Liver (tissue), 9 donors: ENCODE data around the gene NR3C1. TPM values are rescaled to one million over a fixed set of nuclear protein-coding genes. Genes with fewer than 3 reads are reported as not detected.

ENCODE experiments used
- DNase-seq: peaks from one replicate; pipeline ENCODE4 v3.0.0-alpha.2; 2017; ENCODE audit warnings: low spot score
- H3K27ac ChIP-seq, 2 donors: one replicate each; pipeline ENCODE4 v1.7.0; 2013; ENCODE audit warnings: inconsistent platforms in 2 of 2, low read length in 2 of 2, control low read depth in 1 of 2, low read depth in 1 of 2, mild to moderate bottlenecking in 1 of 2
- H3K27me3 ChIP-seq, 4 donors: one replicate each; pipeline versions ENCODE4 v1.6.1 to v1.7.0; 2013; ENCODE audit warnings: low read length in 3 of 4, inconsistent platforms in 1 of 4, mild to moderate bottlenecking in 1 of 4, moderate library complexity in 1 of 4; ENCODE audit not compliant: control insufficient read depth in 4 of 4, insufficient read depth in 4 of 4
- H3K36me3 ChIP-seq, 4 donors: one replicate each; pipeline versions ENCODE4 v1.6.1 to v1.7.0; 2013; ENCODE audit warnings: low read length in 3 of 4, mild to moderate bottlenecking in 3 of 4, low read depth in 1 of 4, moderate library complexity in 1 of 4; ENCODE audit not compliant: control insufficient read depth in 4 of 4, insufficient read depth in 3 of 4
- H3K4me1 ChIP-seq, 4 donors: one replicate each; pipeline versions ENCODE4 v1.6.1 to v1.7.0; 2013; ENCODE audit warnings: low read length in 3 of 4, mild to moderate bottlenecking in 3 of 4, moderate library complexity in 1 of 4; ENCODE audit not compliant: control insufficient read depth in 4 of 4, insufficient read depth in 4 of 4
- H3K4me3 ChIP-seq, 3 donors: one replicate each; pipeline versions ENCODE4 v1.6.1 to v1.7.0; 2013; ENCODE audit warnings: low read length in 3 of 3, control low read depth in 1 of 3, low read depth in 1 of 3, mild to moderate bottlenecking in 1 of 3
- H3K9ac ChIP-seq, 2 donors: one replicate each; pipeline ENCODE4 v1.7.0; 2013; ENCODE audit warnings: low read length in 2 of 2, mild to moderate bottlenecking in 2 of 2, moderate library complexity in 2 of 2, control low read depth in 1 of 2, low read depth in 1 of 2
- H3K9me3 ChIP-seq, 4 donors: one replicate each; pipeline versions ENCODE4 v1.6.1 to v1.7.0; 2013; ENCODE audit warnings: low read length in 3 of 4; ENCODE audit not compliant: control insufficient read depth in 4 of 4
- EGR1 ChIP-seq, 2 donors: IDR thresholded peaks; 2 replicates each; pipeline ENCODE4 v1.6.1; 2016 to 2018; ENCODE audit warnings: antibody characterized with exemption in 2 of 2, low read depth in 2 of 2
- FOXA1 ChIP-seq: IDR thresholded peaks from 2 replicates; pipeline ENCODE4 v1.6.1; 2016; ENCODE audit warnings: antibody characterized with exemption
- FOXA2 ChIP-seq: IDR thresholded peaks from 2 replicates; pipeline ENCODE4 v1.6.1; 2016; ENCODE audit warnings: antibody characterized with exemption
- GABPA ChIP-seq, 2 donors: IDR thresholded peaks in 1 of 2; conservative IDR thresholded peaks in 1 of 2; 2 replicates each; pipeline ENCODE4 v1.6.1; 2016; ENCODE audit warnings: antibody characterized with exemption in 2 of 2, mild to moderate bottlenecking in 1 of 2, moderate library complexity in 1 of 2
- HNF4A ChIP-seq, 2 donors: conservative IDR thresholded peaks; 2 replicates each; pipeline ENCODE4 v1.6.1; 2016; ENCODE audit warnings: antibody characterized with exemption in 2 of 2, mild to moderate bottlenecking in 2 of 2
- HNF4G ChIP-seq: IDR thresholded peaks from 2 replicates; pipeline ENCODE4 v1.6.1; 2016; ENCODE audit warnings: antibody characterized with exemption
- JUND ChIP-seq, 2 donors: IDR thresholded peaks; 2 replicates each; pipeline ENCODE4 v1.6.1; 2016; ENCODE audit warnings: antibody characterized with exemption in 2 of 2
- NR2F2 ChIP-seq: IDR thresholded peaks from 2 replicates; pipeline ENCODE4 v1.6.1; 2016; ENCODE audit warnings: antibody characterized with exemption
- RAD21 ChIP-seq, 2 donors: IDR thresholded peaks; 2 replicates each; pipeline ENCODE4 v1.6.1; 2016; ENCODE audit warnings: antibody characterized with exemption in 2 of 2, mild to moderate bottlenecking in 2 of 2
- RXRA ChIP-seq, 2 donors: IDR thresholded peaks; 2 replicates each; pipeline ENCODE4 v1.6.1; 2017 to 2018; ENCODE audit warnings: antibody characterized with exemption in 2 of 2, mild to moderate bottlenecking in 1 of 2
- SP1 ChIP-seq: IDR thresholded peaks from 2 replicates; pipeline ENCODE4 v1.6.1; 2018; ENCODE audit warnings: antibody characterized with exemption, mild to moderate bottlenecking
- TAF1 ChIP-seq: conservative IDR thresholded peaks from 2 replicates; pipeline ENCODE4 v1.6.1; 2016; ENCODE audit warnings: antibody characterized with exemption, mild to moderate bottlenecking
- YY1 ChIP-seq: IDR thresholded peaks from 2 replicates; pipeline ENCODE4 v1.6.1; 2016; ENCODE audit warnings: antibody characterized with exemption, mild to moderate bottlenecking
- WGBS: extraction: QIAGEN DNeasy Blood & Tissue Kit; methylation state at CpG from one replicate; pipeline ENCODE4 v1.1.7; 2013; 5-methylcytosine and 5-hydroxymethylcytosine counted together
- polyA plus RNA-seq, 2 donors: library from polyadenylated mRNA; stranded (reverse) in 1 of 2; unstranded in 1 of 2; fragments of 200-250 nt in 1 of 2; fragments of >200 nt in 1 of 2; fragmentation: Nextera tagmentation in 1 of 2; extraction: Ambion mirVana in 1 of 2; gene quantifications; one replicate each; pipeline versions ENCODE4 v1.2.1 to v1.2.3, GENCODE V29; 2013 to 2015
- total RNA-seq, 2 donors: library from RNA; depleted of rRNA; stranded (reverse); fragments of >200 nt; gene quantifications; one replicate each; pipeline ENCODE4 v1.2.3, GENCODE V29; 2014
- TF ChIP-seq, protein P1 (sequence below): IDR thresholded peaks from 2 replicates; pipeline ENCODE4 v1.6.1; 2016; ENCODE audit warnings: antibody characterized with exemption
- TF ChIP-seq, protein P2 (sequence below): fragments of 150-350 bp; IDR thresholded peaks from 2 replicates; pipeline ENCODE4 v1.5.1; 2017; ENCODE audit warnings: improper control_type of control experiment, low read depth, low read length; ENCODE audit not compliant: missing input control
- TF ChIP-seq, protein P3 (sequence below): IDR thresholded peaks from 2 replicates; pipeline ENCODE4 v1.6.1; 2016; ENCODE audit warnings: antibody characterized with exemption
- TF ChIP-seq, protein P4 (sequence below): IDR thresholded peaks from 2 replicates; pipeline ENCODE4 v1.6.1; 2016; ENCODE audit warnings: antibody characterized with exemption, mild to moderate bottlenecking
- TF ChIP-seq, protein P5 (sequence below): IDR thresholded peaks from 2 replicates; pipeline ENCODE4 v1.6.1; 2016; ENCODE audit warnings: antibody characterized with exemption
- donor health status: healthy.
- donor health status: healthy.
- donor health status: healthy.
- donor health status: healthy.
- donor health status: healthy.

Gene NR3C1
- total and polyA plus RNA-seq, 4 donors = 24.5 to 36.4 (median 29.0) TPM

DNA sequence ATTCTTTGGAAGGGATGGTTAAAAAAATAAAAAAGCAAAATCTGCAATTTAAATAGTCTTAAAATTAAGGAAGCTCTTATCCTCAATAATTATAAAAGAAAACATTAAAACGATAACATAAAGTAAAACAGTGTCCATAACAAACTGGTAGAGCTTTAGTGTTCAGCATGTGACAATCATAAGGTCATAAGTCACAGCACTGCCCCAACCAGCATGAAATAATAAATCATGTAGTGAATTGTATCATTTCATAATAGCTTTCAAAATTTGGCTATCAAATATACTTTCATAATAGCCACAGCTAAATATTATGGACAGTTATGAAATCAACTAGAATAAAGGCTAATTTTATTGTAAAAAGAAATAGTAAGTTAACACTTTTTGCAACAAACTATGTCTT lies 10.0 kb downstream of the NR3C1 start:
- WGBS = 51% methylated on average over 1 of the region's 1 CpG
- no peak overlapping the region for H3K4me3 ChIP-seq
- H3K4me1 ChIP-seq = peaks cover 0 to 83% (median 39%) of the 10 kb centered on the region in 4 donors
- no peaks in the 10 kb centered on the region for H3K36me3 ChIP-seq
- DNase-seq = no peak
- H3K9ac ChIP-seq = no peak overlapping the region
- no peaks in the 10 kb centered on the region for H3K9me3 ChIP-seq
- TF ChIP-seq RXRA (IDR thresholded peaks at IDR 0.05) (no peak), NR2F2 (peak; percentile 11)
- H3K27me3 ChIP-seq = no peaks in the 10 kb centered on the region
- peak overlapping the region in 1 of 2 donors; percentile 19 for H3K27ac ChIP-seq

DNA sequence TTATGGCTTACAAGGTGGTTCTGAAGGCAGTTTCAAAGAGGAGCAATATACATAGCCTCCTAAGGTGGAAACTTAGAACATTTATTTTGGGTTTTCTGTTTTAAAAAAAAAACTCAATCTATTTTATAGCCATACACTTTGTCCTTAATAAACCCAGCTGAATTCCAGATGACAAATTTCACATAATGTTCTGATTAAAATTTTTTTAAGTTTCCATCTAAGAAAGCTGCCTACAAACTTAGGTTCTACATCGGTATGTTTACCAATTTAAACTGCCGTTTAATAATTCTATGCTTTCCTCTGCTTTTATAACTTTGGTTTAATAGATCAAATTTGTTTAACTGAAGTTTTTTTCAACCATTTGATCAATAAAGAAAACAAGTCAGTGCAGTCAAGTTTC lies 12.5 kb downstream of the NR3C1 start:
- no peak for TF ChIP-seq SP1
- Histone ChIP-seq H3K27ac (peak overlapping the region in 1 of 2 donors; percentile 28), H3K36me3 (no peaks in the 10 kb centered on the region), H3K9me3 (no peaks in the 10 kb centered on the region), H3K4me3 (no peak overlapping the region), H3K4me1 (peaks cover 0 to 62% (median 29%) of the 10 kb centered on the region in 4 donors), H3K9ac (no peak overlapping the region), H3K27me3 (no peaks in the 10 kb centered on the region)
- WGBS = 30% methylated on average over 2 of the region's 2 CpGs
- no peak for DNase-seq

DNA sequence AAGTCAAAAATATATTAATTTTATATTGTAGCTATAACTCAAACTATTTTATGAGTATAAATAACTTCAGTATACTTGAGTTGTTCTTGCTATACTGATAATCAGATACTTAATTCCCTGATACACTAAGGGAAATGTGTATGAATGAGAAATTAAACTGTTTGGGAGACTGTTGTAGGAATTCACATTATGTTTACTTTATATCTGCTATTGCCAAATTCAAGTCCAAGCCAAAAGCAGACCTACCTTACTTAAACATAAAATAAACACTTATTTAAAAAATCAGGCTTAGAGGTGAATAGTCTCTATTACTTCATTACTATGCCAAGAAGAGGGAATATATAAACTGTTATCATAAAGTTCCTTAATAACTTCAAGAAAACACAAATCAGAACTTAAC lies 13.2 kb downstream of the NR3C1 start:
- Histone ChIP-seq H3K9me3 (no peaks in the 10 kb centered on the region), H3K4me3 (no peak overlapping the region), H3K4me1 (peaks cover 0 to 56% (median 25%) of the 10 kb centered on the region in 4 donors), H3K9ac (no peak overlapping the region), H3K27me3 (no peaks in the 10 kb centered on the region), H3K36me3 (no peaks in the 10 kb centered on the region), H3K27ac (peak overlapping the region in 1 of 2 donors; percentile 28)
- DNase-seq = no peak
- TF ChIP-seq JUND (IDR thresholded peaks at IDR 0.05) = no peak
- TF ChIP-seq, protein P1, sequence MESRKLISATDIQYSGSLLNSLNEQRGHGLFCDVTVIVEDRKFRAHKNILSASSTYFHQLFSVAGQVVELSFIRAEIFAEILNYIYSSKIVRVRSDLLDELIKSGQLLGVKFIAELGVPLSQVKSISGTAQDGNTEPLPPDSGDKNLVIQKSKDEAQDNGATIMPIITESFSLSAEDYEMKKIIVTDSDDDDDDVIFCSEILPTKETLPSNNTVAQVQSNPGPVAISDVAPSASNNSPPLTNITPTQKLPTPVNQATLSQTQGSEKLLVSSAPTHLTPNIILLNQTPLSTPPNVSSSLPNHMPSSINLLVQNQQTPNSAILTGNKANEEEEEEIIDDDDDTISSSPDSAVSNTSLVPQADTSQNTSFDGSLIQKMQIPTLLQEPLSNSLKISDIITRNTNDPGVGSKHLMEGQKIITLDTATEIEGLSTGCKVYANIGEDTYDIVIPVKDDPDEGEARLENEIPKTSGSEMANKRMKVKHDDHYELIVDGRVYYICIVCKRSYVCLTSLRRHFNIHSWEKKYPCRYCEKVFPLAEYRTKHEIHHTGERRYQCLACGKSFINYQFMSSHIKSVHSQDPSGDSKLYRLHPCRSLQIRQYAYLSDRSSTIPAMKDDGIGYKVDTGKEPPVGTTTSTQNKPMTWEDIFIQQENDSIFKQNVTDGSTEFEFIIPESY = no peak
- TF ChIP-seq RAD21 (IDR thresholded peaks at IDR 0.05) = no peak
- TF ChIP-seq GABPA (IDR thresholded peaks at IDR 0.05 in 1 of 2, conservative IDR thresholded peaks at IDR 0.05 in 1 of 2) = no peak
- no peak for TF ChIP-seq HNF4G
- TF ChIP-seq NR2F2 = no peak
- no peak for TF ChIP-seq FOXA1
- TF ChIP-seq, protein P2, sequence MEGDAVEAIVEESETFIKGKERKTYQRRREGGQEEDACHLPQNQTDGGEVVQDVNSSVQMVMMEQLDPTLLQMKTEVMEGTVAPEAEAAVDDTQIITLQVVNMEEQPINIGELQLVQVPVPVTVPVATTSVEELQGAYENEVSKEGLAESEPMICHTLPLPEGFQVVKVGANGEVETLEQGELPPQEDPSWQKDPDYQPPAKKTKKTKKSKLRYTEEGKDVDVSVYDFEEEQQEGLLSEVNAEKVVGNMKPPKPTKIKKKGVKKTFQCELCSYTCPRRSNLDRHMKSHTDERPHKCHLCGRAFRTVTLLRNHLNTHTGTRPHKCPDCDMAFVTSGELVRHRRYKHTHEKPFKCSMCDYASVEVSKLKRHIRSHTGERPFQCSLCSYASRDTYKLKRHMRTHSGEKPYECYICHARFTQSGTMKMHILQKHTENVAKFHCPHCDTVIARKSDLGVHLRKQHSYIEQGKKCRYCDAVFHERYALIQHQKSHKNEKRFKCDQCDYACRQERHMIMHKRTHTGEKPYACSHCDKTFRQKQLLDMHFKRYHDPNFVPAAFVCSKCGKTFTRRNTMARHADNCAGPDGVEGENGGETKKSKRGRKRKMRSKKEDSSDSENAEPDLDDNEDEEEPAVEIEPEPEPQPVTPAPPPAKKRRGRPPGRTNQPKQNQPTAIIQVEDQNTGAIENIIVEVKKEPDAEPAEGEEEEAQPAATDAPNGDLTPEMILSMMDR = no peak
- TF ChIP-seq, protein P3, sequence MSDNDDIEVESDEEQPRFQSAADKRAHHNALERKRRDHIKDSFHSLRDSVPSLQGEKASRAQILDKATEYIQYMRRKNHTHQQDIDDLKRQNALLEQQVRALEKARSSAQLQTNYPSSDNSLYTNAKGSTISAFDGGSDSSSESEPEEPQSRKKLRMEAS = no peak
- TF ChIP-seq YY1 = no peak
- TF ChIP-seq, protein P4, sequence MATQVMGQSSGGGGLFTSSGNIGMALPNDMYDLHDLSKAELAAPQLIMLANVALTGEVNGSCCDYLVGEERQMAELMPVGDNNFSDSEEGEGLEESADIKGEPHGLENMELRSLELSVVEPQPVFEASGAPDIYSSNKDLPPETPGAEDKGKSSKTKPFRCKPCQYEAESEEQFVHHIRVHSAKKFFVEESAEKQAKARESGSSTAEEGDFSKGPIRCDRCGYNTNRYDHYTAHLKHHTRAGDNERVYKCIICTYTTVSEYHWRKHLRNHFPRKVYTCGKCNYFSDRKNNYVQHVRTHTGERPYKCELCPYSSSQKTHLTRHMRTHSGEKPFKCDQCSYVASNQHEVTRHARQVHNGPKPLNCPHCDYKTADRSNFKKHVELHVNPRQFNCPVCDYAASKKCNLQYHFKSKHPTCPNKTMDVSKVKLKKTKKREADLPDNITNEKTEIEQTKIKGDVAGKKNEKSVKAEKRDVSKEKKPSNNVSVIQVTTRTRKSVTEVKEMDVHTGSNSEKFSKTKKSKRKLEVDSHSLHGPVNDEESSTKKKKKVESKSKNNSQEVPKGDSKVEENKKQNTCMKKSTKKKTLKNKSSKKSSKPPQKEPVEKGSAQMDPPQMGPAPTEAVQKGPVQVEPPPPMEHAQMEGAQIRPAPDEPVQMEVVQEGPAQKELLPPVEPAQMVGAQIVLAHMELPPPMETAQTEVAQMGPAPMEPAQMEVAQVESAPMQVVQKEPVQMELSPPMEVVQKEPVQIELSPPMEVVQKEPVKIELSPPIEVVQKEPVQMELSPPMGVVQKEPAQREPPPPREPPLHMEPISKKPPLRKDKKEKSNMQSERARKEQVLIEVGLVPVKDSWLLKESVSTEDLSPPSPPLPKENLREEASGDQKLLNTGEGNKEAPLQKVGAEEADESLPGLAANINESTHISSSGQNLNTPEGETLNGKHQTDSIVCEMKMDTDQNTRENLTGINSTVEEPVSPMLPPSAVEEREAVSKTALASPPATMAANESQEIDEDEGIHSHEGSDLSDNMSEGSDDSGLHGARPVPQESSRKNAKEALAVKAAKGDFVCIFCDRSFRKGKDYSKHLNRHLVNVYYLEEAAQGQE = no peak
- no peak for TF ChIP-seq HNF4A (conservative IDR thresholded peaks at IDR 0.05)
- no peak for TF ChIP-seq TAF1
- TF ChIP-seq, protein P5, sequence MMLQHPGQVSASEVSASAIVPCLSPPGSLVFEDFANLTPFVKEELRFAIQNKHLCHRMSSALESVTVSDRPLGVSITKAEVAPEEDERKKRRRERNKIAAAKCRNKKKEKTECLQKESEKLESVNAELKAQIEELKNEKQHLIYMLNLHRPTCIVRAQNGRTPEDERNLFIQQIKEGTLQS = no peak
- TF ChIP-seq FOXA2 = no peak
- no peak for TF ChIP-seq SP1
- no peak for TF ChIP-seq EGR1 (IDR thresholded peaks at IDR 0.05; ENCODE audit: low read depth in 2 of 2)
- no peak for TF ChIP-seq RXRA (IDR thresholded peaks at IDR 0.05)
